HepG2 (cell line): ENCODE data around the gene ASAP2. TPM values are rescaled to one million over a fixed set of nuclear protein-coding genes. Genes with fewer than 3 reads are reported as not detected.

ENCODE experiments used
- ATAC-seq: fragments of 200-7000 bp; cut with Tn5 transposase; 3 replicates; pipeline ENCODE4 v1.9.1; 2020; ENCODE audit warnings: mild to moderate bottlenecking, moderate library complexity
- BruUV-seq: library from RNA; stranded (reverse); fragments of 400-500 nt; replicated peaks from 2 replicates; lab custom pipeline; 2021; lab: Mats Ljungman, UMichigan
- CTCF ChIA-PET: fragments of 300-600 bp; formaldehyde crosslinking; extraction: SDS; loops from one replicate; lab custom pipeline; 2021; ENCODE audit warnings: low total read pairs, inconsistent platforms, low intra/inter-chr PET ratio; lab: Yijun Ruan, JAX
- POLR2A ChIA-PET: fragments of 350-600 bp; sonication (Branson Sonifier 250); formaldehyde crosslinking; loops from one replicate; lab custom pipeline; 2020; ENCODE audit warnings: antibody characterized with exemption, inconsistent platforms; lab: Yijun Ruan, JAX
- DNase-seq: peaks from one replicate; pipeline ENCODE4 v3.0.0-alpha.2; 2015; ENCODE audit warnings: low spot score
- FAIRE-seq: peaks from 3 replicates; lab custom pipeline; 2011; peaks lifted over from hg19 to GRCh38; lab: Jason Lieb, UNC
- H2AFZ ChIP-seq: one replicate; pipeline ENCODE4 v1.6.1; 2011; ENCODE audit warnings: low read length, inconsistent platforms
- H3K27ac ChIP-seq: fragments of 300-600 bp; 3 replicates; pipeline ENCODE4 v1.8.0; 2011; ENCODE audit warnings: mixed run types, mild to moderate bottlenecking, mixed read lengths, low read length, inconsistent platforms; ENCODE audit not compliant: insufficient read depth; ENCODE audit errors: extremely low read length
- H3K27me3 ChIP-seq, 2 experiments: fragments of 200-600 bp in 1 of 2; 2 replicates in 1 of 2; 3 replicates in 1 of 2; pipeline versions ENCODE4 v1.6.0 to v1.8.0; 2011; ENCODE audit warnings: low read length in 2 of 2, mild to moderate bottlenecking in 2 of 2, moderate library complexity in 2 of 2, inconsistent platforms in 1 of 2; ENCODE audit not compliant: insufficient read depth in 2 of 2, control insufficient read depth in 1 of 2
- H3K36me3 ChIP-seq, 2 experiments: fragments of 200-600 bp in 1 of 2; replicated peaks in 1 of 2; 2 replicates in 1 of 2; 3 replicates in 1 of 2; pipeline versions ENCODE4 v1.5.1 to v1.8.0; 2011; ENCODE audit warnings: low read length in 2 of 2, inconsistent platforms in 1 of 2; ENCODE audit not compliant: insufficient read depth in 2 of 2, control insufficient read depth in 1 of 2
- H3K4me1 ChIP-seq: 2 replicates; pipeline ENCODE4 v1.5.1; 2012; ENCODE audit warnings: low read length, inconsistent platforms; ENCODE audit not compliant: insufficient read depth
- H3K4me2 ChIP-seq: 2 replicates; pipeline ENCODE4 v1.6.0; 2011; ENCODE audit warnings: low read depth, low read length, inconsistent platforms
- H3K4me3 ChIP-seq, 3 experiments: fragments of 200-600 bp in 1 of 3; sonication (generic), shearing (Covaris generic) in 1 of 3; replicated peaks in 1 of 3; 2 replicates each; pipeline ENCODE4 v1.5.1; 2011 to 2016; ENCODE audit warnings: low read length in 3 of 3, inconsistent platforms in 2 of 3, low read depth in 2 of 3, mild to moderate bottlenecking in 2 of 3, control low read depth in 1 of 3, mixed read lengths in 1 of 3; ENCODE audit not compliant: insufficient read depth in 1 of 3
- H3K79me2 ChIP-seq: one replicate; pipeline ENCODE4 v1.6.1; 2011; ENCODE audit warnings: low read length, inconsistent platforms; ENCODE audit not compliant: insufficient read depth
- H3K9ac ChIP-seq: 2 replicates; pipeline ENCODE4 v1.6.0; 2011; ENCODE audit warnings: mild to moderate bottlenecking, low read depth, low read length, inconsistent platforms; ENCODE audit not compliant: insufficient read depth
- H3K9me3 ChIP-seq: 2 replicates; pipeline ENCODE4 v1.5.1; 2012; ENCODE audit warnings: mild to moderate bottlenecking, low read length
- H4K20me1 ChIP-seq: 2 replicates; pipeline ENCODE4 v1.6.0; 2011; ENCODE audit warnings: inconsistent platforms, mild to moderate bottlenecking, low read length, moderate library complexity; ENCODE audit not compliant: insufficient read depth
- BCL6 ChIP-seq: IDR thresholded peaks from 2 replicates; pipeline ENCODE4 v1.6.1; 2016; ENCODE audit warnings: missing genetic modification reagents, missing compliant biosample characterization
- FIP1L1 ChIP-seq: fragments of 200-400 bp; formaldehyde crosslinking; IDR thresholded peaks from 2 replicates; pipeline ENCODE4 v1.6.1; 2018; ENCODE audit warnings: low read depth, mild to moderate bottlenecking, low read length, moderate library complexity, borderline replicate concordance; ENCODE audit not compliant: insufficient read depth
- FOXA3 ChIP-seq: IDR thresholded peaks from 2 replicates; pipeline ENCODE4 v1.6.1; 2016; ENCODE audit warnings: missing genetic modification reagents, missing compliant biosample characterization
- GZF1 ChIP-seq: sonication (generic); formaldehyde crosslinking; IDR thresholded peaks from 2 replicates; pipeline ENCODE4 v1.5.1; 2020; ENCODE audit warnings: mild to moderate bottlenecking, missing genetic modification reagents
- LCORL ChIP-seq, 2 experiments: fragments of 450-650 bp in 1 of 2; sonication (generic) in 1 of 2; formaldehyde crosslinking in 1 of 2; IDR thresholded peaks; 2 replicates each; pipeline versions ENCODE4 v1.5.0 to v1.6.1; 2017 to 2020; ENCODE audit warnings: antibody characterized with exemption in 1 of 2, missing genetic modification reagents in 1 of 2
- SAFB2 ChIP-seq: sonication (generic); formaldehyde crosslinking; IDR thresholded peaks from 2 replicates; pipeline ENCODE4 v1.5.1; 2020; ENCODE audit warnings: missing genetic modification reagents, low read depth, mild to moderate bottlenecking, borderline replicate concordance
- SMAD3 ChIP-seq: sonication (generic); formaldehyde crosslinking; IDR thresholded peaks from 2 replicates; pipeline ENCODE4 v1.4.0; 2020; ENCODE audit warnings: missing genetic modification reagents
- YEATS4 ChIP-seq: sonication (generic); formaldehyde crosslinking; IDR thresholded peaks from 2 replicates; pipeline ENCODE4 v1.4.0; 2020; ENCODE audit warnings: missing genetic modification reagents, borderline replicate concordance
- ZNF264 ChIP-seq: sonication (generic); formaldehyde crosslinking; IDR thresholded peaks from 2 replicates; pipeline ENCODE4 v1.4.0; 2020; ENCODE audit warnings: missing genetic modification reagents
- ZNF629 ChIP-seq: sonication (generic); formaldehyde crosslinking; conservative IDR thresholded peaks from 2 replicates; pipeline ENCODE4 v1.5.0; 2020; ENCODE audit warnings: missing genetic modification reagents
- WGBS: methylation state at CpG from one replicate; pipeline ENCODE4 v1.1.6; 2017; ENCODE audit warnings: low lambda C conversion rate; 5-methylcytosine and 5-hydroxymethylcytosine counted together
- in situ Hi-C: cut with HindIII; loops from 2 replicates; pipeline ENCODE4 v1.10.0; 2017; ENCODE audit warnings: low pct_unique_long_range_greater_than_20kb; ENCODE audit not compliant: extremely low pct_ligation_motif_present
- intact Hi-C: fragments of 100-400 bp; cut with micrococcal nuclease; formaldehyde crosslinking; loops from one replicate; pipeline ENCODE4 v1.10.0; 2022; ENCODE audit not compliant: unreplicated experiment
- polyA plus RNA-seq, 8 experiments: library from polyadenylated mRNA; depleted of rRNA in 3 of 8; stranded (reverse) in 7 of 8; unstranded in 1 of 8; fragments of >200 nt; fragmentation: Illumina TruSeq in 4 of 8; extraction: Trizol in 4 of 8; gene quantifications; 2 replicates each; pipeline versions ENCODE4 v1.2.1 to v1.2.3, GENCODE V29; 2011 to 2016; ENCODE audit warnings: low read depth in 4 of 8, missing spikeins in 1 of 8, mixed read lengths in 1 of 8; ENCODE audit not compliant: insufficient read depth in 1 of 8
- total RNA-seq, 5 experiments: library from RNA; depleted of rRNA; stranded (reverse); fragments of >200 nt; fragmentation: Illumina TruSeq; extraction: Trizol; gene quantifications; 2 replicates each; pipeline ENCODE4 v1.2.3, GENCODE V29; 2016; ENCODE audit warnings: low read depth in 1 of 5
- TF ChIP-seq, protein P1 (sequence below): sonication (generic); formaldehyde crosslinking; IDR thresholded peaks from 2 replicates; pipeline ENCODE4 v1.4.0; 2020; ENCODE audit warnings: missing genetic modification reagents, borderline replicate concordance

ASAP2 gene
- total and polyA plus RNA-seq, 2 of the 13 experiments (the other 11 are each of a cell fraction or from before 2014, with no cell fraction given): 7.3 to 22.3 TPM

DNA sequence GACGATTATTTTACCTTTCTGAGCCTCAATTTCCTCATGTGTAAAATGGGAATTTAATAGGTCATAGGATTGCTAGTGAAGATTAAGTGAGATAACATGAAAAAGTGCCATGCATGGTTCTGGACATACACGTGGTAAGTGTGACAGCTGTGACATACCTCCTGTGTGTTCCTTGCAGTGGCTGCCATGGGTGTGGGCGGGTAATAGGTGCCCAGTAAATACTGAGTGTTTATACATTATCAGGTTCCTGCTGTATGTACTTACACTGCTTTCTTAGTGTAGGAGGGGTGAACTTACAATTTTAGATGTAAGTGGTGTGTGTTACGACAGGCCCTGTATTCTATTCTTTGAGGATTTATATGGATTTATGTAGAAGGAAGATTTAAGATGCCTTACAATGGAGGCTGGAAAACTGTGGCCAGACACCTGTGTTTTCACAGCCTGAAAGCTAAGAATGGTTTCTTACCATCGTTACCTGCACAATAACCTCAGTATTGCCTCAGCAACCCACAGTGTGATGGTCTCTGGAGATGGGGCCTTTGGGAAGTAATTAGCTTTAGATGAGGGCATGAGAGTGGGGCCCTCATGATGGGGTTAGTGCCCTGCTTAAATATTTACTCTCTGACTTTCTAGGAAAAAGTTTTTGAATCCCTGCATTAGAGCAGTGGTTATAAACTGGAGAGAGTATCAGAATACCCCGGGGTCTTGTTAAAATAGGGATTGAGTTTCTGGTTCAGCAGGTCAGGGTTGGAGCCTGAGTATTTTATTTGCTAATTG is 78.1 kb downstream of the ASAP2 start:
- intact Hi-C loops (no loop called here), in situ Hi-C loops (no loop called here)
- Histone ChIP-seq H3K4me1 (peaks cover 23% of the 10 kb centered on the region), H3K27ac (no peak overlapping the region), H3K9ac (no peak overlapping the region), H2AFZ (no peak overlapping the region), H3K4me2 (no peak overlapping the region), H3K9me3 (no peaks in the 10 kb centered on the region), H3K79me2 (no peaks in the 10 kb centered on the region), H3K4me3 (no peak overlapping the region), H4K20me1 (no peaks in the 10 kb centered on the region), H3K36me3 (peaks cover 4 to 12% of the 10 kb centered on the region in 2 experiments; a peak in 2 of 5 replicates), H3K27me3 (no peaks in the 10 kb centered on the region)
- no peak for FAIRE-seq
- POLR2A ChIA-PET: no interaction called here
- no peak for TF ChIP-seq YEATS4 (CRISPR knock-in tag)
- TF ChIP-seq ZNF629 (CRISPR knock-in tag): peak; percentile 50; the same call in 1 of the 2 replicates
- TF ChIP-seq GZF1 (CRISPR knock-in tag): no peak
- TF ChIP-seq BCL6: peak; percentile 97
- TF ChIP-seq FOXA3: 0 out of 2 replicates have a peak, but pooled peaks have one; percentile 7
- TF ChIP-seq ZNF264: peak; percentile 98
- no peak for TF ChIP-seq FIP1L1
- no TSS peak for BruUV-seq
- 85% methylated on average over 6 of the region's 6 CpGs for WGBS
- no peak; the same call in 2 of the 3 replicates for ATAC-seq
- CTCF ChIA-PET: no interaction called here
- DNase-seq: no peak

DNA sequence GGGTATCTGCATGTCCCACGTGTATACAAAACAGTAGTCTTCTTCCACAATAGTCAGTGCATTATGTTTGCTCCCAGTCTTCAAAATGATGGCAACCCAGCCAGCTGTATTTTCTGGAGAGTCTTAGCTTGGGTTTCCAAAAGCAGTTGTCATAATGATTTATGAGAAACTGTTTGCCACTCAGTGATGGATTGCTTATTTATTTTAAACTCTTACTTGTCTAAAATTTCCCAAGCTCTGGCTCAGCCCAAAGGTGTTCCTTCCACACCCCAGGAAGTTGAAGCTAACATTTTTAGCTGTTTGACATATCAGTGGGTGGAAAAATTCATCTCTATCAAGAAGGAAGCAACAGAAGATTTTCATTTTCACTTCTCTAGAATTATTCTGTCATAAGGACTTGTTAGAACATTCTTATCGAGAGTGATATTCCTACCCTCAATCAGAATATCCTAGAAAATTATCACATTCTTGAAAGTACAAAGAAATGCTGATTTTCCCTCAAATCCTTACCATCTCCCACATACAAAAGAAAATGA is 78.8 kb downstream of the ASAP2 start:
- 49% methylated on average over 2 of the region's 2 CpGs for WGBS
- DNase-seq: no peak
- H4K20me1 ChIP-seq: no peaks in the 10 kb centered on the region
- no peak overlapping the region for H3K9ac ChIP-seq
- H3K4me2 ChIP-seq: no peak overlapping the region
- no peak for TF ChIP-seq SAFB2 (CRISPR knock-in tag)
- no peak for TF ChIP-seq SMAD3 (CRISPR knock-in tag)
- no peak for TF ChIP-seq LCORL (IDR thresholded peaks at IDR 0.05)
- no peak for TF ChIP-seq LCORL (CRISPR knock-in tag; IDR thresholded peaks at IDR 0.05)
- TF ChIP-seq, protein P1, sequence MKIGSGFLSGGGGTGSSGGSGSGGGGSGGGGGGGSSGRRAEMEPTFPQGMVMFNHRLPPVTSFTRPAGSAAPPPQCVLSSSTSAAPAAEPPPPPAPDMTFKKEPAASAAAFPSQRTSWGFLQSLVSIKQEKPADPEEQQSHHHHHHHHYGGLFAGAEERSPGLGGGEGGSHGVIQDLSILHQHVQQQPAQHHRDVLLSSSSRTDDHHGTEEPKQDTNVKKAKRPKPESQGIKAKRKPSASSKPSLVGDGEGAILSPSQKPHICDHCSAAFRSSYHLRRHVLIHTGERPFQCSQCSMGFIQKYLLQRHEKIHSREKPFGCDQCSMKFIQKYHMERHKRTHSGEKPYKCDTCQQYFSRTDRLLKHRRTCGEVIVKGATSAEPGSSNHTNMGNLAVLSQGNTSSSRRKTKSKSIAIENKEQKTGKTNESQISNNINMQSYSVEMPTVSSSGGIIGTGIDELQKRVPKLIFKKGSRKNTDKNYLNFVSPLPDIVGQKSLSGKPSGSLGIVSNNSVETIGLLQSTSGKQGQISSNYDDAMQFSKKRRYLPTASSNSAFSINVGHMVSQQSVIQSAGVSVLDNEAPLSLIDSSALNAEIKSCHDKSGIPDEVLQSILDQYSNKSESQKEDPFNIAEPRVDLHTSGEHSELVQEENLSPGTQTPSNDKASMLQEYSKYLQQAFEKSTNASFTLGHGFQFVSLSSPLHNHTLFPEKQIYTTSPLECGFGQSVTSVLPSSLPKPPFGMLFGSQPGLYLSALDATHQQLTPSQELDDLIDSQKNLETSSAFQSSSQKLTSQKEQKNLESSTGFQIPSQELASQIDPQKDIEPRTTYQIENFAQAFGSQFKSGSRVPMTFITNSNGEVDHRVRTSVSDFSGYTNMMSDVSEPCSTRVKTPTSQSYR (CRISPR knock-in tag): 0 out of 2 replicates have a peak, but pooled peaks have one; percentile 10
- BruUV-seq: no TSS peak
- no peaks in the 10 kb centered on the region for H3K9me3 ChIP-seq
- H3K27me3 ChIP-seq: no peaks in the 10 kb centered on the region
- in situ Hi-C loops (no loop called here), intact Hi-C loops (no loop called here)
- H3K4me1 ChIP-seq: peaks cover 23% of the 10 kb centered on the region
- no peak overlapping the region for H3K4me3 ChIP-seq
- no peak; the same call in 2 of the 3 replicates for ATAC-seq
- FAIRE-seq: no peak
- ChIA-PET CTCF (no interaction called here), POLR2A (no interaction called here)
- H3K36me3 ChIP-seq: peaks cover 4 to 12% of the 10 kb centered on the region in 2 experiments; a peak in 1 of 5 replicates
- H3K79me2 ChIP-seq: no peaks in the 10 kb centered on the region
- no peak overlapping the region for H2AFZ ChIP-seq
- H3K27ac ChIP-seq: no peak overlapping the region
